ENCODE data around the gene CLIP4. TPM values are rescaled to one million over a fixed set of nuclear protein-coding genes. Genes with fewer than 3 reads are reported as not detected.

Gene CLIP4
- total RNA-seq, 4 donors from 2014 or later, result 24.1 to 48.7 (median 40.1) TPM

DNA sequence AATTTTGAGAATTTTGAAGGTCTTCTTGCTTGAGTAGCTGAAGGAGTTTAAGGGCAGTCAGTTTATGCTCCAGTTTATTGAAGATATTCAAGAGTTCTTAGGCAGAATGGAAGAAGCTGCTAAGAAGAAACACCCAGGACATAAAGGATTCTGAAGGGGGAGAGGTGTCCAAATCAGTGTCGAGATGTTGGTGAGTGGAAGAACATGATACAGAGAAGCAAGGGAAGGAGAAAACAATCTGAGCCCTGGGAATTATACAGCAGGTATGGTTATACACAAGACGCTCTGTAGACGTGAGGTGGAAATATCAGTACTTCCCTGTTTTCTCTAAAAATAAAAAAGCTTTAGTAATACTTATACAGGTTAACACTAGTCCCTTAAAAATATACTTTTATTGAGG, 60.1 kb downstream of the CLIP4 start:
- intact Hi-C loops (cut with DNase I; ENCODE audit: low total_unique reads), result no loop called here
- Histone ChIP-seq H3K4me3 (no peak overlapping the region), H3K27me3 (no peaks in the 10 kb centered on the region), H3K4me1 (no peaks in the 10 kb centered on the region), H3K9me3 (no peaks in the 10 kb centered on the region), H3K27ac (no peak overlapping the region), H3K36me3 (no peaks in the 10 kb centered on the region)
- DNase-seq, result no peak
- TF ChIP-seq POLR2A (IDR thresholded peaks at IDR 0.05), result no peak
- TF ChIP-seq, protein P1, sequence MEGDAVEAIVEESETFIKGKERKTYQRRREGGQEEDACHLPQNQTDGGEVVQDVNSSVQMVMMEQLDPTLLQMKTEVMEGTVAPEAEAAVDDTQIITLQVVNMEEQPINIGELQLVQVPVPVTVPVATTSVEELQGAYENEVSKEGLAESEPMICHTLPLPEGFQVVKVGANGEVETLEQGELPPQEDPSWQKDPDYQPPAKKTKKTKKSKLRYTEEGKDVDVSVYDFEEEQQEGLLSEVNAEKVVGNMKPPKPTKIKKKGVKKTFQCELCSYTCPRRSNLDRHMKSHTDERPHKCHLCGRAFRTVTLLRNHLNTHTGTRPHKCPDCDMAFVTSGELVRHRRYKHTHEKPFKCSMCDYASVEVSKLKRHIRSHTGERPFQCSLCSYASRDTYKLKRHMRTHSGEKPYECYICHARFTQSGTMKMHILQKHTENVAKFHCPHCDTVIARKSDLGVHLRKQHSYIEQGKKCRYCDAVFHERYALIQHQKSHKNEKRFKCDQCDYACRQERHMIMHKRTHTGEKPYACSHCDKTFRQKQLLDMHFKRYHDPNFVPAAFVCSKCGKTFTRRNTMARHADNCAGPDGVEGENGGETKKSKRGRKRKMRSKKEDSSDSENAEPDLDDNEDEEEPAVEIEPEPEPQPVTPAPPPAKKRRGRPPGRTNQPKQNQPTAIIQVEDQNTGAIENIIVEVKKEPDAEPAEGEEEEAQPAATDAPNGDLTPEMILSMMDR (IDR thresholded peaks at IDR 0.05), result no peak

DNA sequence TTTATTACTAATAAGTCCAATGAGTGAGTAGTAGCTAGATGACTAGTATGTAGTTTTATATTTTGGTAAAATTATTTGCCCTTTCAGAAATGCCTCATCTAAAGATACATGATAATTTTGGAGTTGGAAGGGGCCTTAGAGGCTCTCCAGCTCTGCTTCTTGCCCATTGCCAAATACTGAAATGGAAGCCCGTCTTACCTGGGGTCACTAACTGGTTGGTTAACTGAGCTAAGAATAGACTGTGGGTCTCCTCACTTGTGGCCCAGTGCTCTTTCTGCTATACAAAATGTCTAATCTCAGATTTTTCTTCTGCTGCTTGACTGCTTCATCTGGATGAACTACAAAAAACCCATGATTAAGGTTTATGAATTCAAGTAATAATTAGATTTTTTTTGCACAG, 67.1 kb downstream of the CLIP4 start:
- Histone ChIP-seq H3K4me1 (no peaks in the 10 kb centered on the region), H3K4me3 (no peak overlapping the region), H3K36me3 (no peaks in the 10 kb centered on the region), H3K27me3 (no peaks in the 10 kb centered on the region), H3K27ac (no peak overlapping the region), H3K9me3 (no peaks in the 10 kb centered on the region)
- TF ChIP-seq, protein P1 (IDR thresholded peaks at IDR 0.05), result no peak
- no peak for TF ChIP-seq POLR2A (IDR thresholded peaks at IDR 0.05)
- intact Hi-C loops (cut with DNase I; ENCODE audit: low total_unique reads), result no loop called here
- no peak for DNase-seq

DNA sequence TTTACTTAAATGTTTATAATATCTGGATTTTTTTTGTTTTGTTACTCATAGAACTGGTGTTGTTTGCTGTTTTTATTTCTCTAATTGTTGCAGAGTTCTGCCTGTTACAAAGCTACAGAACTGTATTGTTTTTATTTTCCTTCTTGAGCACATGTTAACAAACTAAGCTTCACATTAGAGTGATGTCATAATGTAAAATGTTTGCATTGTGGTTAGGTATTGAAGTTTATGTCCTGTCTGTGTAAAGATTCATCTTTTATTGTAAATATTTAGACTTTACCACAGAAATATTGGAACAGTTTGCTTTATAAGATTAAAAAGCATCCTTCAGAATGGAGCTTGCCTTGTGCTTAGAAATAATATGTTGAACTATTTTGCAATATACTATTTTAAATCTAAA, 67.7 kb downstream of the CLIP4 start:
- no peaks in the 10 kb centered on the region for H3K4me1 ChIP-seq
- TF ChIP-seq, protein P1 (IDR thresholded peaks at IDR 0.05), result no peak
- TF ChIP-seq POLR2A (IDR thresholded peaks at IDR 0.05), result no peak
- no peak overlapping the region for H3K27ac ChIP-seq
- H3K4me3 ChIP-seq, result no peak overlapping the region
- no peak for DNase-seq
- H3K9me3 ChIP-seq, result no peaks in the 10 kb centered on the region
- H3K36me3 ChIP-seq, result no peaks in the 10 kb centered on the region
- H3K27me3 ChIP-seq, result no peaks in the 10 kb centered on the region
- intact Hi-C loops (cut with DNase I; ENCODE audit: low total_unique reads), result no loop called here

DNA sequence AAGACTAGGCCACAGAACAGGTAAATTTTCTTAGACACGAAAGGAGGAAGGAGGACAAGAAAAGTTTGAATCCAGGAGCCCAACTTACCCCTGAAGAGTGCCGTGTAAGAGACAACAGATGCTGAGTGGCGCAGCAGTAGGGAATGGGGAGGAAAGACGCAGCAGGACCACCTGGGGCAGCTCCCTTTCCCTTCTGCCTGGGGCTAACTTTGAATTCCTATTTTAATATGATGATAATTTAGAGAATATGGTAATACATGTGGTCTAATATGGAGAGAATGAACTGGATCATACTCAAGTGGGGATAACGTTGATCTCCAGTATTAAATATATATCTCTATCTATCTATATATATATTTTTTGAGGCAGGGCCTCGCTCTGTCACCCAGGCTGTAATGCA, 69.3 kb downstream of the CLIP4 start:
- no peaks in the 10 kb centered on the region for H3K27me3 ChIP-seq
- H3K4me3 ChIP-seq, result no peak overlapping the region
- no peak for DNase-seq
- no peak overlapping the region for H3K27ac ChIP-seq
- no peaks in the 10 kb centered on the region for H3K9me3 ChIP-seq
- no peaks in the 10 kb centered on the region for H3K36me3 ChIP-seq
- H3K4me1 ChIP-seq, result no peaks in the 10 kb centered on the region
- TF ChIP-seq, protein P1 (IDR thresholded peaks at IDR 0.05), result no peak
- TF ChIP-seq POLR2A (IDR thresholded peaks at IDR 0.05), result no peak
- intact Hi-C loops (cut with DNase I; ENCODE audit: low total_unique reads), result no loop called here

DNA sequence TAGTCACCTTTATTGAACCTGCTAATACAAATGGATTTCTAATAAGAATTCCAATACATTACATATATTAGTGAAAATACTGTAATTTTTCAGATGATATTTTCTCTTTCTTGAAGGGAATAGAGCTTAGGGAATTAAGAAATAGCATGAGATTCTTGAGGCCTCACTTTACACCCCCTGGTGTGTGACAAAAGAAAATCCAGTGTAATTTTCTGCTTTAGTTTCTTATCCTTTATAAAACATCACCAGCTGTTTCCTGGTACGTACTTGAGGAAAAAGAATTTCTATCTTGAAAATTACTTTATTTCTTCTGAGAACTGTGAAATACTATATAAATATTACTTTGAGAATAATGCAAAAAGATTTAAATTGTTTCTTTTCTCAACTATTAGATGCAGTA, 71.6 kb downstream of the CLIP4 start:
- Histone ChIP-seq H3K4me1 (no peaks in the 10 kb centered on the region), H3K27ac (no peak overlapping the region), H3K27me3 (no peaks in the 10 kb centered on the region), H3K36me3 (no peaks in the 10 kb centered on the region), H3K4me3 (no peak overlapping the region), H3K9me3 (no peaks in the 10 kb centered on the region)
- intact Hi-C loops (cut with DNase I; ENCODE audit: low total_unique reads), result no loop called here
- TF ChIP-seq, protein P1 (IDR thresholded peaks at IDR 0.05), result no peak
- no peak for TF ChIP-seq POLR2A (IDR thresholded peaks at IDR 0.05)
- no peak for DNase-seq

Data from uterus (tissue), 4 donors.